Muscle layer of colon (tissue), 2 donors: ENCODE results near the gene NME7.
"Not testable (repeated sequence)": the region's sequence is repeated elsewhere in the genome, so short reads cannot be mapped to it uniquely, and the experiment has no call there.

Source experiments
- H3K27ac ChIP-seq: one replicate; pipeline ENCODE4 v1.7.0; 2013; ENCODE audit warnings: low read depth, mild to moderate bottlenecking, low read length, moderate library complexity
- H3K27me3 ChIP-seq, 2 donors: one replicate each; pipeline ENCODE4 v1.7.0; 2013; ENCODE audit warnings: low read length in 2 of 2, mild to moderate bottlenecking in 2 of 2; ENCODE audit not compliant: insufficient read depth in 2 of 2, control insufficient read depth in 1 of 2
- H3K36me3 ChIP-seq: one replicate; pipeline ENCODE4 v1.7.0; 2013; ENCODE audit warnings: mild to moderate bottlenecking, low read length; ENCODE audit not compliant: insufficient read depth
- H3K4me1 ChIP-seq: one replicate; pipeline ENCODE4 v1.7.0; 2013; ENCODE audit warnings: mild to moderate bottlenecking, low read length; ENCODE audit not compliant: insufficient read depth
- H3K4me3 ChIP-seq, 2 donors: one replicate each; pipeline ENCODE4 v1.7.0; 2013; ENCODE audit warnings: low read length in 2 of 2, low read depth in 1 of 2, mild to moderate bottlenecking in 1 of 2, moderate library complexity in 1 of 2
- H3K9ac ChIP-seq: one replicate; pipeline ENCODE4 v1.7.0; 2013; ENCODE audit warnings: low read length
- H3K9me3 ChIP-seq: one replicate; pipeline ENCODE4 v1.7.0; 2013; ENCODE audit warnings: mild to moderate bottlenecking, low read length
- donor health status: abdominal sarcoma.
- donor health status: Adenocarcinoma of cecum.

The NME7 gene

GRCh38 chr1:169180174-169180573 is 187.4 kb downstream of the NME7 start:
- Histone ChIP-seq H3K27me3 (no peaks in the 10 kb centered on the region), H3K9ac (no peak overlapping the region), H3K4me1 (no peaks in the 10 kb centered on the region)

GRCh38 chr1:169179431-169179830 is 188.2 kb downstream of the NME7 start:
- not testable (repeated sequence) for H3K4me1 ChIP-seq, H3K27me3 ChIP-seq, H3K9ac ChIP-seq, H3K27ac ChIP-seq, H3K4me3 ChIP-seq, H3K9me3 ChIP-seq, H3K36me3 ChIP-seq

More at GRCh38 chr1:169180174-169180573, 187.4 kb downstream of the NME7 start:
- Histone ChIP-seq H3K4me3 (no peak overlapping the region), H3K36me3 (no peaks in the 10 kb centered on the region), H3K9me3 (no peaks in the 10 kb centered on the region), H3K27ac (no peak overlapping the region)

DNA sequence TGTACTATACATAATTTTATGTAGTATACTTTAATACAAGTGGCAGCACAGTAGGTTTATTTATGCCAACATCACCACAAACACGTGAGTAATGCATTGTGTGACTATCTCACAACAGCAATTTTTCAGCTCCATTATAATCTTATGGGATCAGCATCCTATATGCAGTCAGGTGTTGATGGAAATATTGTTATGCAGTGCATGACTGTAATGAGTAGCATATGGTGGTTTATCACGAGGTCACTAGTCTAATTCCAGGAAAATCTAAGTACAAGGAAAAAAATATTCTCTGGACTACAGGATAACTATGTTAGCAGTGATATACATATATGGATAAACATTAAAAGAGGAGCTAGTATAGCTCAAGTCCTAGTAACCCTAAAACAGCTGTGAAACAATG is 192.1 kb downstream of the NME7 start:
- Histone ChIP-seq H3K27ac (no peak overlapping the region), H3K4me3 (no peak overlapping the region), H3K27me3 (no peaks in the 10 kb centered on the region), H3K9me3 (no peaks in the 10 kb centered on the region), H3K4me1 (no peaks in the 10 kb centered on the region), H3K9ac (no peak overlapping the region), H3K36me3 (no peaks in the 10 kb centered on the region)

DNA sequence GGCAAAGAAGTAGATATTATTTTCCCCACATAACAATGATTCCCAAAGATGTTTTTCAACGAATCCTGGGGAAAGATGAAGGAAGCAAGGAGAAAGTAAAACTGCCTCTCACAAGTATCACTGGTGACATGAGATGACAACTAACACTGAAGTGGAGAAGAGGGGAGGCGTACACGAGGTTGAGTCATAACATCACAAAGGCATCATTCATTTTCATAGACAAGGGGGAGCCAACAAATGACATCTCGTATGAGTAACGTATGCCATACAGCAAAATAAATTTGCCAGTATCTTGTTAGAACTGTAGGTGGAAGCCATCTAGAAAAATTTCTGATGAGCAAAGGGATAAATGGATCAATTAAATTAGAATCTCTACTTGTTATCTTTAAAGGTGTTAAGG is 204.5 kb downstream of the NME7 start:
- H3K9me3 ChIP-seq, result no peaks in the 10 kb centered on the region

GRCh38 chr1:169161496-169162194 is 206.0 kb downstream of the NME7 start:
- Histone ChIP-seq H3K36me3 (no peaks in the 10 kb centered on the region), H3K9ac (no peak overlapping the region), H3K4me1 (peaks cover 13% of the 10 kb centered on the region), H3K27me3 (no peaks in the 10 kb centered on the region), H3K4me3 (no peak overlapping the region), H3K9me3 (no peaks in the 10 kb centered on the region), H3K27ac (no peak overlapping the region)

More for the DNA sequence above, 204.5 kb downstream of the NME7 start:
- no peak overlapping the region for H3K9ac ChIP-seq
- H3K4me3 ChIP-seq, result no peak overlapping the region
- no peak overlapping the region for H3K27ac ChIP-seq
- no peaks in the 10 kb centered on the region for H3K27me3 ChIP-seq
- H3K36me3 ChIP-seq, result no peaks in the 10 kb centered on the region
- H3K4me1 ChIP-seq, result peaks cover 13% of the 10 kb centered on the region

- H3K9ac ChIP-seq, result no peak overlapping the region
- peak overlapping the region in 1 of 2 donors; percentile 12 for H3K4me3 ChIP-seq
- H3K36me3 ChIP-seq, result no peaks in the 10 kb centered on the region
- H3K27me3 ChIP-seq, result no peaks in the 10 kb centered on the region
- peak overlapping the region; percentile 61 for H3K27ac ChIP-seq
- H3K4me1 ChIP-seq, result peaks cover 13% of the 10 kb centered on the region
- H3K9me3 ChIP-seq, result no peaks in the 10 kb centered on the region
These were observed 206.6 kb downstream of the NME7 start for GRCh38 chr1:169160845-169161495.

GRCh38 chr1:169156580-169156979 is 211.0 kb downstream of the NME7 start:
- H3K9ac ChIP-seq, result no peak overlapping the region
- no peaks in the 10 kb centered on the region for H3K36me3 ChIP-seq
- no peaks in the 10 kb centered on the region for H3K27me3 ChIP-seq
- no peak overlapping the region for H3K4me3 ChIP-seq
- H3K4me1 ChIP-seq, result peaks cover 21% of the 10 kb centered on the region
- no peaks in the 10 kb centered on the region for H3K9me3 ChIP-seq
- no peak overlapping the region for H3K27ac ChIP-seq

- no peak overlapping the region for H3K27ac ChIP-seq
- no peak overlapping the region for H3K9ac ChIP-seq
- no peaks in the 10 kb centered on the region for H3K27me3 ChIP-seq
- H3K4me3 ChIP-seq, result no peak overlapping the region
- no peaks in the 10 kb centered on the region for H3K9me3 ChIP-seq
- peaks cover 12% of the 10 kb centered on the region for H3K4me1 ChIP-seq
- no peaks in the 10 kb centered on the region for H3K36me3 ChIP-seq
These were observed 211.9 kb downstream of the NME7 start for GRCh38 chr1:169155675-169156074.

DNA sequence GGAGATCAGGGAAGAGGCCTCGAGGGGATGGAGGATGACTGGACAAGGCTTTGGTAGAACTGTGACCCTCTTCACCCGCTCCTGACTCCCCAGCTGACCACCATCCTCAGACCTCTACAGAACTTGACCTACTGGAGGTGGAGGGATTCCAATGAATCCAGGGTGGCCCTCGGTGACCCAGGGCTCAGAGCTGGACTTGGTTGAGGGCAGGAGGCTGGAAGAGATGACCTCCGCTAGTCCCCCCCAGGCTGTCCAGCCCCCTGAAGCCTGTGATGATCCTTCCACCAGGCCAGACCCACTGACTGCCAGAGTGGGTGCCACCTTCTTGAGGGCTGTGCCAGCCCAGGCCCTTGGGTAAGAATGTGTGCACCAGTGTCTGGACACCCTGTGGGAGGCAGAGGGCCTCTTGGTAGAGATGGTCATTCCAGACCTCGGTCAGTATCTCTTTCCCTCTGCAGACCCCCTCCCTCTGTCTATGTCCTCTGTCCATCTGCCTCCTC is 216.2 kb downstream of the NME7 start:
- peaks cover 10% of the 10 kb centered on the region for H3K4me1 ChIP-seq
- H3K4me3 ChIP-seq, result no peak overlapping the region
- no peaks in the 10 kb centered on the region for H3K9me3 ChIP-seq
- no peaks in the 10 kb centered on the region for H3K27me3 ChIP-seq
- H3K36me3 ChIP-seq, result no peaks in the 10 kb centered on the region
- no peak overlapping the region for H3K27ac ChIP-seq
- H3K9ac ChIP-seq, result no peak overlapping the region

- H3K4me1 ChIP-seq, result peaks cover 8% of the 10 kb centered on the region
- no peaks in the 10 kb centered on the region for H3K36me3 ChIP-seq
These were observed 216.8 kb downstream of the NME7 start for GRCh38 chr1:169150641-169151337.

DNA sequence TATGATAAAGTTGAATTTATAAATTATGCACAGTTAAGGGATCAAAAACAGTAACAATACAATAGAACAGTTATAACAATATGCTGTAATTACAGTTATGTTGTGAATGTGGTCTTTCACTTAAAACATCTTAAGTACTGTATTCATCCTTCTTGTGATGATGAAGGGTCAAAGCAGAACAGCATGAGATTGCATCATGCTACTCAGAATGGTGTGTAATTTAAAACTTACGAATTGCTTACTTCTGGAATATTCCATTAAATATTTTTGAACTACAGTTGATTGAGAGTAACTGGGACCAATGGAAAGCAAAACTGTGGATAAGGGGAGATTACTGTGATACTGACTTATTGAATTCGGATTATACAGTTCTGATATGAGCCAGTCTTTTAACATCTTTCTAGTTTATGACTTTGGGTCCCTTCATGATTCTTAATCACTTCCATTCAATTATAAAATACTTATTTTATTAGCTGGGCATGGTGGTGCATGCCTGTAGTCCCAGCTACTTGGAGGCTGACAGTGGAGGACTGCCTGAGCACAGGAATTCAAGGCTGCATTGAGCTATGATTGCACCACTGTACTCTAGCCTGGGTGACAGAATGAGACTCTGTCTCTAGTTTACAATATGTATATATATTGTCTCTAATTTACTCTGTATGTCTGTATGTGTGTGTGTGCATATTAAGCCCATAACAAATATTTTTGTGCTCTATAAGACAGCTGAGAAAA is 217.9 kb downstream of the NME7 start:
- H3K27me3 ChIP-seq, result no peaks in the 10 kb centered on the region
- no peak overlapping the region for H3K4me3 ChIP-seq
- no peaks in the 10 kb centered on the region for H3K9me3 ChIP-seq
- H3K4me1 ChIP-seq, result no peaks in the 10 kb centered on the region
- no peak overlapping the region for H3K9ac ChIP-seq
- no peaks in the 10 kb centered on the region for H3K36me3 ChIP-seq
- no peak overlapping the region for H3K27ac ChIP-seq

More at GRCh38 chr1:169150641-169151337, 216.8 kb downstream of the NME7 start:
- no peak overlapping the region for H3K9ac ChIP-seq
- no peak overlapping the region for H3K4me3 ChIP-seq
- no peaks in the 10 kb centered on the region for H3K27me3 ChIP-seq
- H3K27ac ChIP-seq, result no peak overlapping the region
- no peaks in the 10 kb centered on the region for H3K9me3 ChIP-seq
